K562 (cell line): Measurements from ENCODE around the gene DUSP16. TPM values are rescaled to one million over a fixed set of nuclear protein-coding genes. Genes with fewer than 3 reads are reported as not detected.

Experiments used
- ATAC-seq: fragments of 200-7000 bp; cut with Tn5 transposase; 3 replicates; pipeline ENCODE4 v1.9.1; 2020; ENCODE audit warnings: moderate library complexity
- BruUV-seq: library from RNA; stranded (reverse); fragments of 400-500 nt; replicated peaks from 2 replicates; lab custom pipeline; 2021; lab: Mats Ljungman, UMichigan
- CTCF ChIA-PET: fragments of 300-600 bp; formaldehyde crosslinking; extraction: SDS; loops from one replicate; lab custom pipeline; 2021; ENCODE audit warnings: low intra/inter-chr PET ratio; lab: Yijun Ruan, JAX
- POLR2A ChIA-PET: fragments of 300-600, 350-650 bp; sonication (Branson Sonifier 250); formaldehyde crosslinking; extraction: SDS; loops from one replicate; lab custom pipeline; 2021; ENCODE audit warnings: antibody characterized with exemption, inconsistent platforms; lab: Yijun Ruan, JAX
- DNase-seq, 4 experiments: peaks; one replicate each; pipeline versions ENCODE4 v3.0.0 to v3.0.0-alpha.2; 2011 to 2018; ENCODE audit warnings: low spot score in 3 of 4, mixed read lengths in 3 of 4; ENCODE audit errors: extremely low read depth in 1 of 4
- FAIRE-seq: peaks from 2 replicates; lab custom pipeline; 2011; peaks lifted over from hg19 to GRCh38; lab: Jason Lieb, UNC
- H2AFZ ChIP-seq: 2 replicates; pipeline ENCODE4 v1.6.0; 2011; ENCODE audit warnings: low read depth, low read length, control low read depth, inconsistent platforms
- H3K27ac ChIP-seq: fragments of 200-600 bp; 3 replicates; pipeline ENCODE4 v1.8.0; 2011; ENCODE audit warnings: low read depth, mild to moderate bottlenecking, control low read depth, inconsistent platforms, low read length, moderate library complexity, mixed read lengths; ENCODE audit errors: extremely low read depth
- H3K27me3 ChIP-seq, 2 experiments: fragments of 300-600 bp in 1 of 2; 2 replicates in 1 of 2; 3 replicates in 1 of 2; pipeline versions ENCODE4 v1.6.0 to v1.8.0; 2011; ENCODE audit warnings: inconsistent platforms in 2 of 2, low read length in 2 of 2, mild to moderate bottlenecking in 1 of 2, mixed read lengths in 1 of 2, moderate library complexity in 1 of 2; ENCODE audit not compliant: control insufficient read depth in 2 of 2, insufficient read depth in 2 of 2
- H3K36me3 ChIP-seq: fragments of 300-600 bp; 3 replicates; pipeline ENCODE4 v1.8.0; 2011; ENCODE audit warnings: mild to moderate bottlenecking, low read length, inconsistent platforms; ENCODE audit not compliant: control insufficient read depth, insufficient read depth
- H3K4me1 ChIP-seq, 2 experiments: fragments of 200-600 bp in 1 of 2; replicated peaks in 1 of 2; 2 replicates in 1 of 2; 3 replicates in 1 of 2; pipeline versions ENCODE4 v1.5.1 to v1.8.0; 2011; ENCODE audit warnings: inconsistent platforms in 2 of 2, low read length in 2 of 2, mild to moderate bottlenecking in 1 of 2, mixed read lengths in 1 of 2, moderate library complexity in 1 of 2; ENCODE audit not compliant: control insufficient read depth in 2 of 2, insufficient read depth in 2 of 2
- H3K4me2 ChIP-seq: 2 replicates; pipeline ENCODE4 v1.6.1; 2011; ENCODE audit warnings: low read length, control low read depth, inconsistent platforms, mixed read lengths; ENCODE audit not compliant: insufficient read depth
- H3K4me3 ChIP-seq: fragments of 200-600 bp; sonication (generic), shearing (Covaris generic); 2 replicates; pipeline ENCODE4 v1.5.1; 2016; ENCODE audit warnings: control low read depth, inconsistent platforms
- H3K79me2 ChIP-seq: fragments of 200-600 bp; 3 replicates; pipeline ENCODE4 v1.8.0; 2011; ENCODE audit warnings: low read length, inconsistent platforms; ENCODE audit not compliant: control insufficient read depth, insufficient read depth
- H3K9ac ChIP-seq, 2 experiments: 2 replicates each; pipeline versions ENCODE4 v1.6.0 to v1.6.1; 2011; ENCODE audit warnings: low read depth in 2 of 2, low read length in 2 of 2, control low read depth in 1 of 2, inconsistent platforms in 1 of 2, mild to moderate bottlenecking in 1 of 2, mixed read lengths in 1 of 2; ENCODE audit not compliant: insufficient read depth in 1 of 2
- H3K9me1 ChIP-seq: one replicate; pipeline ENCODE4 v1.6.0; 2011; ENCODE audit warnings: inconsistent platforms, mild to moderate bottlenecking, low read length, moderate library complexity; ENCODE audit not compliant: control insufficient read depth, insufficient read depth
- H3K9me3 ChIP-seq: replicated peaks from 2 replicates; pipeline ENCODE4 v1.5.1; 2011; ENCODE audit warnings: low read depth, low read length, inconsistent platforms; ENCODE audit not compliant: control insufficient read depth, insufficient read depth
- H4K20me1 ChIP-seq: replicated peaks from 2 replicates; pipeline ENCODE4 v1.6.1; 2011; ENCODE audit warnings: low read length, inconsistent platforms, mixed read lengths; ENCODE audit not compliant: control insufficient read depth, insufficient read depth
- CREB3L1 ChIP-seq: fragments of 450-650 bp; IDR thresholded peaks from 2 replicates; pipeline ENCODE4 v1.6.1; 2014; ENCODE audit warnings: low read depth, mild to moderate bottlenecking, moderate library complexity, borderline replicate concordance
- HNRNPLL ChIP-seq: fragments of 200-400 bp; formaldehyde crosslinking; IDR thresholded peaks from 2 replicates; pipeline ENCODE4 v1.6.1; 2017; ENCODE audit warnings: low read length, low read depth, mild to moderate bottlenecking; ENCODE audit not compliant: poor library complexity, severe bottlenecking
- RBFOX2 ChIP-seq: fragments of 200-400 bp; formaldehyde crosslinking; IDR thresholded peaks from 2 replicates; pipeline ENCODE4 v1.6.1; 2017; ENCODE audit warnings: low read depth, mild to moderate bottlenecking, low read length, moderate library complexity
- SPI1 ChIP-seq: IDR thresholded peaks from 2 replicates; pipeline ENCODE4 v1.6.1; 2011; ENCODE audit warnings: low read depth, low read length, control low read depth, borderline replicate concordance
- ZNF407 ChIP-seq: fragments of 450-650 bp; IDR thresholded peaks from 2 replicates; pipeline ENCODE4 v1.6.1; 2016; ENCODE audit warnings: low read depth
- ZNF583 ChIP-seq: fragments of 250-450 bp; sonication (Bioruptor Pico); IDR thresholded peaks from 2 replicates; pipeline ENCODE4 v1.4.0; 2020
- ZNF707 ChIP-seq: fragments of 250-450 bp; sonication (Bioruptor Pico); conservative IDR thresholded peaks from 2 replicates; pipeline ENCODE4 v1.8.0; 2022; ENCODE audit warnings: inconsistent platforms, mild to moderate bottlenecking, moderate library complexity
- WGBS: fragments of 100-300 bp; shearing (Covaris generic); methylation state at CpG from one replicate; pipeline ENCODE4 v1.1.6; 2016; ENCODE audit warnings: low coverage, mixed read lengths; ENCODE audit not compliant: insufficient coverage; ENCODE audit errors: missing lambda C conversion rate; 5-methylcytosine and 5-hydroxymethylcytosine counted together
- in situ Hi-C: fragments of 300-500 bp; cut with MboI; formaldehyde crosslinking; loops from 4 replicates; pipeline ENCODE4 v1.15.0; 2018; ENCODE audit warnings: inconsistent platforms, mixed read lengths
- intact Hi-C: fragments of 100-400 bp; cut with micrococcal nuclease; formaldehyde crosslinking; loops from 2 replicates; pipeline ENCODE4 v1.14.2; 2022
- polyA plus RNA-seq, 8 experiments: library from polyadenylated mRNA; depleted of rRNA in 4 of 8; stranded (reverse) in 5 of 8; unstranded in 3 of 8; fragments of >200 nt; fragmentation: Nextera tagmentation in 2 of 8; fragmentation: Illumina TruSeq in 1 of 8; extraction: Ambion mirVana in 2 of 8; extraction: Trizol in 1 of 8; gene quantifications; 2 replicates each; pipeline versions ENCODE4 v1.2.1 to v1.2.3, GENCODE V29; 2011 to 2014; ENCODE audit warnings: inconsistent platforms in 1 of 8, missing spikeins in 1 of 8
- total RNA-seq, 7 experiments: library from RNA; depleted of rRNA in 6 of 7; stranded (reverse); fragments of >200 nt in 6 of 7; fragmentation: Illumina TruSeq in 2 of 7; extraction: Trizol in 2 of 7; gene quantifications; 2 replicates each; pipeline versions ENCODE4 v1.2.1 to v1.2.3, GENCODE V29; 2011 to 2021; ENCODE audit warnings: low replicate concordance in 1 of 7
- TF ChIP-seq, protein P1 (sequence below): sonication (generic); formaldehyde crosslinking; IDR thresholded peaks from 2 replicates; pipeline ENCODE4 v1.8.0; 2022; ENCODE audit warnings: mild to moderate bottlenecking, low read depth, missing genetic modification reagents
- TF ChIP-seq, protein P2 (sequence below): sonication (generic); formaldehyde crosslinking; IDR thresholded peaks from 2 replicates; pipeline ENCODE4 v1.8.1; 2023; ENCODE audit warnings: mild to moderate bottlenecking, missing genetic modification reagents, moderate library complexity

DUSP16 gene
- total and polyA plus RNA-seq, 9 of the 15 experiments (the other 6 are each of a cell fraction or from before 2014, with no cell fraction given) = 0.70 to 12.3 (median 5.7) TPM

DNA sequence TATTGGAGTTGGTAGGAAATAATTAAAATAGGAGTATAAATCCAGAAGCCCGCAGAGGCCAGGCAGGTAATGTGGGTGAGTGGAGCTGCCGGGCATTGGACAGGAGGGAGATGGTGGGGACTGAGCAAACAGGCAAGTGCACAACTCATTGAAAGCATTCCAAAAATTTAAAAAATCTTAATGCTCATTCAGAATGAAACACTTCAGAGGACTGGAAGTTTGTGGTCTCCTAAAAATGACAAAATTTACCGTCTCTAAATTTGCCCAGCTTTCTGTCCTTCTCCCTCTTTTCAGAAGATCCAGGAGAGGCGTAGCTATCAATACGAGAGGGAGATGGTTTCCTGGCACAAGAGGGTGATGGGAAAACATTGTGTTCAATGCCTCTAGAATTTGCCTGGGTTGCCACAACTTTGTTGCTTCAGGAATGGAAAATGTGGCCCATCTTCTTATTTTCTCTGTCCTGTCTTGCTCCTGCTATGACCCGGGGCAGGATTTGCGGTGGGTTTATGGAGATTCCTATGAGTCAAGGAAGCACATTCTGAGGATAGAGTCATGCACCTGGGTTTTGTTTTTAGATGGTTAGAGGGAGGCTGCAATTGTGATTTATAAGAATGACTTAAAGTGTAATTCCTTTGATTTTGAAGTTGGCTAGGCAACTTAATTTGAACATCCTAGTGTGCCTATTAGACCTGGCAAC is 133.6 kb downstream of the DUSP16 start:
- Histone ChIP-seq H3K4me1 (no peaks in the 10 kb centered on the region; a peak in 1 of 5 replicates), H3K9ac (no peak overlapping the region), H3K27me3 (no peaks in the 10 kb centered on the region), H2AFZ (no peak overlapping the region), H3K36me3 (no peaks in the 10 kb centered on the region), H3K79me2 (no peaks in the 10 kb centered on the region), H3K9me1 (no peaks in the 10 kb centered on the region), H4K20me1 (no peaks in the 10 kb centered on the region), H3K4me2 (no peak overlapping the region), H3K4me3 (no peak overlapping the region), H3K9me3 (no peaks in the 10 kb centered on the region), H3K27ac (no peak overlapping the region)
- in situ Hi-C loops = no loop called here
- no peak for ATAC-seq
- no TSS peak for BruUV-seq
- WGBS = 86% methylated on average over 5 of the region's 7 CpGs
- POLR2A ChIA-PET = interaction anchor here (1.2 kb wide), 1 partner anchor 11 kb away, joined by 3 read pairs; no protein-coding TSS in a partner anchor
- DNase-seq = no peak
- intact Hi-C loops = no loop called here
- CTCF ChIA-PET = no interaction called here
- no peak for FAIRE-seq
- TF ChIP-seq HNRNPLL (no peak), CREB3L1 (no peak), SPI1 (no peak), ZNF583 (CRISPR knock-in tag) (no peak), RBFOX2 (no peak), ZNF707 (CRISPR knock-in tag) (no peak), ZNF407 (no peak)
- TF ChIP-seq, protein P1, sequence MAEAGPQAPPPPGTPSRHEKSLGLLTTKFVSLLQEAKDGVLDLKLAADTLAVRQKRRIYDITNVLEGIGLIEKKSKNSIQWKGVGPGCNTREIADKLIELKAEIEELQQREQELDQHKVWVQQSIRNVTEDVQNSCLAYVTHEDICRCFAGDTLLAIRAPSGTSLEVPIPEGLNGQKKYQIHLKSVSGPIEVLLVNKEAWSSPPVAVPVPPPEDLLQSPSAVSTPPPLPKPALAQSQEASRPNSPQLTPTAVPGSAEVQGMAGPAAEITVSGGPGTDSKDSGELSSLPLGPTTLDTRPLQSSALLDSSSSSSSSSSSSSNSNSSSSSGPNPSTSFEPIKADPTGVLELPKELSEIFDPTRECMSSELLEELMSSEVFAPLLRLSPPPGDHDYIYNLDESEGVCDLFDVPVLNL (CRISPR knock-in tag) = no peak
- TF ChIP-seq, protein P2, sequence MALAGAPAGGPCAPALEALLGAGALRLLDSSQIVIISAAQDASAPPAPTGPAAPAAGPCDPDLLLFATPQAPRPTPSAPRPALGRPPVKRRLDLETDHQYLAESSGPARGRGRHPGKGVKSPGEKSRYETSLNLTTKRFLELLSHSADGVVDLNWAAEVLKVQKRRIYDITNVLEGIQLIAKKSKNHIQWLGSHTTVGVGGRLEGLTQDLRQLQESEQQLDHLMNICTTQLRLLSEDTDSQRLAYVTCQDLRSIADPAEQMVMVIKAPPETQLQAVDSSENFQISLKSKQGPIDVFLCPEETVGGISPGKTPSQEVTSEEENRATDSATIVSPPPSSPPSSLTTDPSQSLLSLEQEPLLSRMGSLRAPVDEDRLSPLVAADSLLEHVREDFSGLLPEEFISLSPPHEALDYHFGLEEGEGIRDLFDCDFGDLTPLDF (CRISPR knock-in tag) = no peak
